ENCODE measurements around the gene MSTN.
"Not testable (repeated sequence)": the region's sequence is repeated elsewhere in the genome, so short reads cannot be mapped to it uniquely, and the experiment has no call there.

GRCh38 chr2:190015969-190016368 lies 46.6 kb downstream of the MSTN start:
- not testable (repeated sequence) for TF ChIP-seq RARB (CRISPR knock-in tag; IDR thresholded peaks at IDR 0.05); ESRRG (CRISPR knock-in tag; IDR thresholded peaks at IDR 0.05); PATZ1 (CRISPR knock-in tag; IDR thresholded peaks at IDR 0.05; ENCODE audit: borderline replicate concordance); CSRNP3 (CRISPR knock-in tag; IDR thresholded peaks at IDR 0.05); SNAI2 (CRISPR knock-in tag; IDR thresholded peaks at IDR 0.05); OSR1 (CRISPR knock-in tag; IDR thresholded peaks at IDR 0.05); ZNF565 (CRISPR knock-in tag; conservative IDR thresholded peaks at IDR 0.05; ENCODE audit: low read depth); ZNF8 (CRISPR knock-in tag; IDR thresholded peaks at IDR 0.05); PPARA (CRISPR knock-in tag; IDR thresholded peaks at IDR 0.05; ENCODE audit: borderline replicate concordance); GLIS3 (CRISPR knock-in tag; IDR thresholded peaks at IDR 0.05); ISL1 (CRISPR knock-in tag; IDR thresholded peaks at IDR 0.05)
